Nephron progenitor cell (in vitro differentiated cells): ENCODE results near the gene PRKAR2A.
"Not testable (repeated sequence)": the region's sequence is repeated elsewhere in the genome, so short reads cannot be mapped to it uniquely, and the experiment has no call there.

Experiments used
- DNase-seq: peaks from one replicate; pipeline ENCODE4 v3.0.0; 2021
- H3K27ac Mint-ChIP-seq: 2 replicates; pipeline ENCODE4 v1.8.0; 2021; ENCODE audit warnings: mild to moderate bottlenecking, moderate library complexity, mixed read lengths
- H3K27me3 Mint-ChIP-seq: 2 replicates; pipeline ENCODE4 v1.8.0; 2021; ENCODE audit warnings: mild to moderate bottlenecking, low read depth, mixed read lengths; ENCODE audit not compliant: poor library complexity
- H3K36me3 Mint-ChIP-seq: 2 replicates; pipeline ENCODE4 v1.8.0; 2021; ENCODE audit warnings: low read depth, mixed read lengths
- H3K4me1 Mint-ChIP-seq: 2 replicates; pipeline ENCODE4 v1.8.0; 2021; ENCODE audit warnings: mixed read lengths
- H3K4me3 Mint-ChIP-seq: 2 replicates; pipeline ENCODE4 v1.8.0; 2021; ENCODE audit warnings: mild to moderate bottlenecking, moderate library complexity, mixed read lengths
- H3K9me3 Mint-ChIP-seq: 2 replicates; pipeline ENCODE4 v1.8.0; 2021; ENCODE audit warnings: mild to moderate bottlenecking, moderate library complexity, mixed read lengths
- CTCF ChIP-seq: fragments of 200-600 bp; sonication (generic); IDR thresholded peaks from 2 replicates; pipeline ENCODE4 v1.5.0; 2021; ENCODE audit warnings: antibody characterized with exemption

Gene PRKAR2A

GRCh38 chr3:48733752-48734518 is 113.7 kb downstream of the PRKAR2A start:
- H3K36me3 Mint-ChIP-seq, DNase-seq, H3K27me3 Mint-ChIP-seq, H3K27ac Mint-ChIP-seq, H3K4me1 Mint-ChIP-seq, H3K4me3 Mint-ChIP-seq: not testable (repeated sequence)
- H3K9me3 Mint-ChIP-seq, result peaks cover 16% of the 10 kb centered on the region

- Mint-ChIP-seq H3K4me1 (no peaks in the 10 kb centered on the region), H3K27me3 (peaks cover 14% of the 10 kb centered on the region), H3K9me3 (peaks cover 6% of the 10 kb centered on the region), H3K27ac (no peak overlapping the region), H3K4me3 (peak overlapping the region; percentile 31), H3K36me3 (no peaks in the 10 kb centered on the region)
- DNase-seq, result no peak
- no peak for TF ChIP-seq CTCF
Measured at GRCh38 chr3:48727511-48727910, 120.2 kb downstream of the PRKAR2A start.

GRCh38 chr3:48725185-48725855 is 122.4 kb downstream of the PRKAR2A start:
- peaks cover 26% of the 10 kb centered on the region for H3K27me3 Mint-ChIP-seq
- H3K4me3 Mint-ChIP-seq, H3K9me3 Mint-ChIP-seq, DNase-seq, H3K36me3 Mint-ChIP-seq, H3K4me1 Mint-ChIP-seq, H3K27ac Mint-ChIP-seq: not testable (repeated sequence)

- no peak overlapping the region for H3K4me3 Mint-ChIP-seq
- peaks cover 3% of the 10 kb centered on the region for H3K9me3 Mint-ChIP-seq
- no peak for DNase-seq
- peaks cover 41% of the 10 kb centered on the region for H3K27me3 Mint-ChIP-seq
- no peaks in the 10 kb centered on the region for H3K36me3 Mint-ChIP-seq
- H3K4me1 Mint-ChIP-seq, result no peaks in the 10 kb centered on the region
- H3K27ac Mint-ChIP-seq, result no peak overlapping the region
- TF ChIP-seq CTCF, result no peak
Measured at GRCh38 chr3:48723725-48724124, 123.9 kb downstream of the PRKAR2A start.

GRCh38 chr3:48723293-48723692 is 124.4 kb downstream of the PRKAR2A start:
- not testable (repeated sequence) for H3K9me3 Mint-ChIP-seq

GRCh38 chr3:48716982-48717746 is 130.5 kb downstream of the PRKAR2A start, which contains the start of gene IP6K2:
IP6K2 (minus strand) TSS chr3:48717221; CDS start chr3:48695291, 21,930 bp downstream.
- Mint-ChIP-seq H3K27ac (peak within 1 kb of the TSS; percentile 100), H3K4me3 (peak within 1 kb of the TSS; percentile 100), H3K9me3 (no peaks in the 10 kb centered on the region), H3K36me3 (peaks cover 31% of the 10 kb centered on the region), H3K27me3 (peaks cover 29% of the 10 kb centered on the region), H3K4me1 (peaks cover 37% of the 10 kb centered on the region)
- TF ChIP-seq CTCF, result no peak
- peak; percentile 100 for DNase-seq

More at GRCh38 chr3:48723293-48723692, 124.4 kb downstream of the PRKAR2A start:
- H3K36me3 Mint-ChIP-seq, H3K4me1 Mint-ChIP-seq, H3K27ac Mint-ChIP-seq, DNase-seq, H3K4me3 Mint-ChIP-seq: not testable (repeated sequence)
- H3K27me3 Mint-ChIP-seq, result peaks cover 41% of the 10 kb centered on the region

- Mint-ChIP-seq H3K4me1 (peaks cover 41% of the 10 kb centered on the region), H3K27me3 (peaks cover 29% of the 10 kb centered on the region), H3K4me3 (peak overlapping the region; percentile 100), H3K36me3 (peaks cover 36% of the 10 kb centered on the region), H3K27ac (peak overlapping the region; percentile 100), H3K9me3 (no peaks in the 10 kb centered on the region)
- DNase-seq, result peak; percentile 21
- TF ChIP-seq CTCF, result no peak
Measured at GRCh38 chr3:48716508-48716981, 131.1 kb downstream of the PRKAR2A start.
